ENCODE data around the gene LINGO3.

Gene LINGO3

DNA sequence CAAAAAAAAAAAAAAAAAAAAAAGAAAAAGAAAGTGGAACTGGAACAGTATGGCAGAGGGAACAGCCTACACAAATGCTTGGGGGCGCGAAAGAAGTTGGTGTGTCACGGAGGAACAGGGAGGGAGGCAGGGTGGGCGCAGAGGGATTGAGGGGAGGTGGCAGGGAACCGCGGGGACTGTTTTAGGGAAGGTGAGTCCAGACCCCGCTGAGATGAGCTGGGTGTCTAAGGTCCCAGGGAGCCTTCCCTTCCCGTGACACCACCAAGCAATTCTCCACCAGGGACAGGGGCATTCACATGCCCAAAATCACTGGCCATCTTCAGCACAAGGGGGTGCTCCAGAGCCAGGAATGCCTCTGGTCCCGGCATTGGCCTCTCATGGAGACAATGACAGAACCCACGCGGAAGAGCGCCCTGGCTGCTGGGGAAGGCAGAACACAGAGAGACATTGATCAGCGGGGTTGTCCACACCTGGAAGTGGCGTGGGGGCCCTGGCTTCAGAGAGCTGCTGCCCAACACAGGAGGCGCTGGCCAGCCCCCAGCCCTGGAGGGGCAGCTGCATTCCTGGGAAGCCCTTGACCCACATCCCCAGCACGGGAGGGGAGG is 32.9 kb downstream of the LINGO3 start (continued):
- TF ChIP-seq PBX3 (CRISPR knock-in tag; IDR thresholded peaks at IDR 0.05) (no peak), ZNF776 (tag by site-specific recombination; IDR thresholded peaks at IDR 0.05; ENCODE audit: borderline replicate concordance) (no peak), TRIM28 (IDR thresholded peaks at IDR 0.05; ENCODE audit: borderline replicate concordance, low read length) (no peak), IKZF3 (tag by site-specific recombination; IDR thresholded peaks at IDR 0.05) (peak; percentile 81), ZNF792 (tag by site-specific recombination; IDR thresholded peaks at IDR 0.05) (no peak), ZNF677 (tag by site-specific recombination; IDR thresholded peaks at IDR 0.05) (no peak), ZNF214 (tag by site-specific recombination; IDR thresholded peaks at IDR 0.05; ENCODE audit: borderline replicate concordance) (no peak), ZFP37 (tag by site-specific recombination; IDR thresholded peaks at IDR 0.05) (no peak), ZNF140 (tag by site-specific recombination; IDR thresholded peaks at IDR 0.05) (no peak), MYNN (tag by site-specific recombination; IDR thresholded peaks at IDR 0.05; ENCODE audit: borderline replicate concordance) (no peak), ZBTB10 (tag by site-specific recombination; IDR thresholded peaks at IDR 0.05) (peak; percentile 30; the same call in 1 of the 2 replicates), BCL11B (tag by site-specific recombination; IDR thresholded peaks at IDR 0.05; ENCODE audit: low read depth) (peak; percentile 61; the same call in 1 of the 2 replicates), KLF9 (tag by site-specific recombination; IDR thresholded peaks at IDR 0.05; ENCODE audit: low read depth) (no peak), ZBTB48 (tag by site-specific recombination; IDR thresholded peaks at IDR 0.05) (peak; percentile 80), ZEB2 (tag by site-specific recombination; IDR thresholded peaks at IDR 0.05) (0 out of 2 replicates have a peak, but pooled peaks have one; percentile 51), ZNF600 (tag by site-specific recombination; IDR thresholded peaks at IDR 0.05) (peak; percentile 94), ZNF221 (tag by site-specific recombination; IDR thresholded peaks at IDR 0.05; ENCODE audit: borderline replicate concordance) (no peak), ZBTB26 (tag by site-specific recombination; optimal IDR thresholded peaks at IDR 0.05) (no peak), ZNF664 (tag by site-specific recombination; IDR thresholded peaks at IDR 0.05) (no peak), ZNF114 (tag by site-specific recombination; IDR thresholded peaks at IDR 0.05) (no peak), ZIC2 (tag by site-specific recombination; IDR thresholded peaks at IDR 0.05) (no peak; the same call in 1 of the 2 replicates), ZNF324 (tag by site-specific recombination; IDR thresholded peaks at IDR 0.05) (peak; percentile 39; the same call in 1 of the 2 replicates), ZNF518A (tag by site-specific recombination; conservative IDR thresholded peaks at IDR 0.05; ENCODE audit: low read depth) (no peak), ZNF561 (tag by site-specific recombination; IDR thresholded peaks at IDR 0.05; ENCODE audit: borderline replicate concordance) (no peak), ZNF133 (tag by site-specific recombination; IDR thresholded peaks at IDR 0.05) (no peak), ZNF157 (tag by site-specific recombination; IDR thresholded peaks at IDR 0.05) (no peak), ZNF785 (tag by site-specific recombination; IDR thresholded peaks at IDR 0.05) (no peak)
- TF ChIP-seq, protein P1, sequence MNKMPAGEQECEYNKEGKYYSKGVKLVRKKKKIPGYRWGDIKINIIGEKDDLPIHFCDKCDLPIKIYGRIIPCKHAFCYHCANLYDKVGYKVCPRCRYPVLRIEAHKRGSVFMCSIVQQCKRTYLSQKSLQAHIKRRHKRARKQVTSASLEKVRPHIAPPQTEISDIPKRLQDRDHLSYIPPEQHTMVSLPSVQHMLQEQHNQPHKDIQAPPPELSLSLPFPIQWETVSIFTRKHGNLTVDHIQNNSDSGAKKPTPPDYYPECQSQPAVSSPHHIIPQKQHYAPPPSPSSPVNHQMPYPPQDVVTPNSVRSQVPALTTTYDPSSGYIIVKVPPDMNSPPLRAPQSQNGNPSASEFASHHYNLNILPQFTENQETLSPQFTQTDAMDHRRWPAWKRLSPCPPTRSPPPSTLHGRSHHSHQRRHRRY (tag by site-specific recombination; IDR thresholded peaks at IDR 0.05): no peak
- TF ChIP-seq, protein P2, sequence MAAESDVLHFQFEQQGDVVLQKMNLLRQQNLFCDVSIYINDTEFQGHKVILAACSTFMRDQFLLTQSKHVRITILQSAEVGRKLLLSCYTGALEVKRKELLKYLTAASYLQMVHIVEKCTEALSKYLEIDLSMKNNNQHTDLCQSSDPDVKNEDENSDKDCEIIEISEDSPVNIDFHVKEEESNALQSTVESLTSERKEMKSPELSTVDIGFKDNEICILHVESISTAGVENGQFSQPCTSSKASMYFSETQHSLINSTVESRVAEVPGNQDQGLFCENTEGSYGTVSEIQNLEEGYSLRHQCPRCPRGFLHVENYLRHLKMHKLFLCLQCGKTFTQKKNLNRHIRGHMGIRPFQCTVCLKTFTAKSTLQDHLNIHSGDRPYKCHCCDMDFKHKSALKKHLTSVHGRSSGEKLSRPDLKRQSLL (tag by site-specific recombination; IDR thresholded peaks at IDR 0.05): peak; percentile 11; the same call in 1 of the 2 replicates
